Stimulated activated CD4-positive, alpha-beta T cell treated with anti-CD3 and anti-CD28 coated beads, Interleukin-4, amount 100 ng/mL, for 24 hours (primary cell): ENCODE results near the gene GRHL1.
"Not testable (repeated sequence)": the region's sequence is repeated elsewhere in the genome, so short reads cannot be mapped to it uniquely, and the experiment has no call there.

Experiments used
- DNase-seq: peaks from one replicate; pipeline ENCODE4 v3.0.0-alpha.2; 2020

Gene GRHL1

DNA sequence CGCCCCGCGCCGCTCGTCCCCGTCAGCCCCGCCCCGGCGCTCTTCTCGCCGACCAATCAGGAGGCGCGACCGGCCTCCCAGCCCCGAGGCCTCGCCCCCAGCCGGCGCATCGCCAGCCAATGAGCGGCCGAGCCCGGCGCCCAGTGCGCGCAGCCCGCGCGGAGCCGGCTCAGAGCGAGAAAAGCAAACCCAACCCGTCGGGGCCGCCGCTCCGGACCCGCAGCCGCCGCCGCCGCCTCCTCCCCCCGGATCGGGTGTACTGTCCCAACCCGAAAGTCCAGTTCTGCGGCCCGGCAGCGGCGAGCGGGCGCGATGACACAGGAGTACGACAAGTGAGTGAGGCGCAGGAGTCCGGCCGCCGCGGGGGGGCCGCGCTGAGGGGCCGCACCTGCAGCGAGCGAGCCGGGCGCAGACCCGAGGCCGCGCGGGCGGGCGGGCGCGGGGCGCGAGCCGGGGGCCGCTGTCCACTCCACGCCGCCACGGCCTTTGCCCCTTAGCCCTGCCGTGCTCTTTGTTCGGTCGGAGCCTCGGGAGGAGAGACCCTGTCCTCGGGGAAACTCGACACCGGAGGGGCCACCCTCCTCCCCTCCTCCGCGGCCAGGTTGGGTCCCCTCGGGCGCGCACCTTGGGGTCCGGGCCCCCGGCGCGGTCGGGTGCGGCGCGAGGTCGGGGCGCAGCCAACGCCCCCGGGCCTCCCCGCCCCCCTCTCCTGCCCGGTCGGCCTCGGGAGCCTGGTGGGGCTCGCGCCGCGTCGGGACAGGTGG lies at the start of gene GRHL1:
Gene GRHL1 (plus strand): TSS at position 172 of the 764 bp plus-strand sequence. CDS start 141 bp downstream, at position 313.
- DNase-seq: peak; percentile 89

- DNase-seq: no peak
Observed at GRCh38 chr2:9905413-9905812, 46.1 kb upstream of the GRHL1 start.

DNA sequence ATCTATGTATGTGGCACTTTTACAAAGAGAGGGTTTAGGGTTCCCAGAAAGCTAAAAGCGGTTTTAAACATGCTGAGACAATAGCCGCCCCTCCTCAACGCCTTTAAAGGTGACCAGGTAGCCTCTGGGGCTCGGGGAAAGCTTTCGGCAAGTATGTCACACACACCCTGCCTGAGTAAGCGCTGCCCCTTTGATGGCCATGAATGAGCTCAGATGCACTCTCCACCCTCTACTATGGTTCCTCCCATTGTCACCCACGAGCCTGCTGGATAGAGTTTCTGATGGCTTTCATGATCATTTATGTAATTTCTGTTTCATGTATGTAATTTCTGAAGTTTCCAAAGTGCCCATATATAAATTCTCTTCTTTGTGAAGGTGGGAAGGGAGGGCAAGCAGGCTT lies 44.1 kb upstream of the GRHL1 start:
- no peak for DNase-seq

DNA sequence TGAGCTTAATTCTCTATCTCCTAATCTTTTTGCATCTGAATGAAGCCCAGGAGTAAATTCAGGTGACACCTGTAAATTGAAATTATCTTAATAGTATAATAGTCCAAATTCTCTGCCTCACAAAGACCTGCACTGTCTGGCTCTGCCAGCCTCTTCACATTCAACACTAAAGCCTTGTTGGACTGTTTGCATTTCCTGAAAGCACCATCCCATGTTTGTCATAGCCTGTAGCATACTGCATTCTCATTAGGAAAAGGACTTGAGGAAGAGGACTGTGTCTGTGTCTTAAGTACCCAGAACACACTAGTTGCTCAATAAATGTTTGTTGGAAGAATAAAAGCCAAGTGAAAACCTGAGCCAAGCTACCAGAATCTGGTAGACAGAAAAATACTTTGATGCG lies 42.9 kb upstream of the GRHL1 start:
- no peak for DNase-seq

GRCh38 chr2:9909106-9909505 lies 42.4 kb upstream of the GRHL1 start:
- DNase-seq: no peak

DNA sequence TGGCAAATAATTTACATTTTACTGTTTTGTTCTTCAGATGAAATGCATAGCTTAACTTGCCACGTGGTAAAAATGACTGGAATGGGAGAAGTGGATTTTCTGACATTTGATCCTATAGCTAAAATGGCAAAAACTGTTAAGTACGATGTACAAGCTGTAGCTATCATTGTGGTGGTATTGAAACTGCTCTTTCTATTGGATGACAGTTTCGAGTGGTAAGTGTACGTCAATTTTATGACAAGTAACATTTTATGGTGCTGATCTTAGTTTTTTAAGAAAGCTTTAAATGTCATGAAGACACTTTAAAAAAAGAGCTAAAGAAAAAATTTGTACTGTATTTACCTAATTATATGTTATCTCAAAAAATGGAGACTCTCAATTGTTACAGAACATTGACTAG lies 40.8 kb upstream of the GRHL1 start:
- DNase-seq: no peak

DNA sequence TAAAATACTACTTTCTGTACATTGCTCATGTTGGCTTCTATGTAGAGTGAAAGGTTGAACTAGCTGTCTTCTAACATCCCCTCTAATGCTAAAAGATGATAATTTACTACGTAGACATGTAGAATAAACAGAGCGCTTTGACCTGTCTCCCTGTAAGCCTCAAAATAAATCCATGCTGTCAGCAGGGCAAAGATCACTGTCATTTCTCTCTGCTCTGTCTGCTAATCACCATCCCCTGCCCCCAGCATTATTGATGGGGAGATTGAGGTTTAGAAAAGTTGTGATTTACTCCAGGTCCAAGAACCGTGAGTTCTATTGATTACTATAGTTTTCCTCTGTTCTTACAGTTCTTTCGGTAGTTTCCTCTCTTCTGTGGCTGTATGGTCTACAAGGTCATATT lies 39.0 kb upstream of the GRHL1 start:
- DNase-seq: no peak

GRCh38 chr2:9914384-9915065 lies 37.0 kb upstream of the GRHL1 start:
- peak; percentile 59 for DNase-seq

- DNase-seq: no peak
Observed at GRCh38 chr2:9918275-9918674, 33.2 kb upstream of the GRHL1 start.

DNA sequence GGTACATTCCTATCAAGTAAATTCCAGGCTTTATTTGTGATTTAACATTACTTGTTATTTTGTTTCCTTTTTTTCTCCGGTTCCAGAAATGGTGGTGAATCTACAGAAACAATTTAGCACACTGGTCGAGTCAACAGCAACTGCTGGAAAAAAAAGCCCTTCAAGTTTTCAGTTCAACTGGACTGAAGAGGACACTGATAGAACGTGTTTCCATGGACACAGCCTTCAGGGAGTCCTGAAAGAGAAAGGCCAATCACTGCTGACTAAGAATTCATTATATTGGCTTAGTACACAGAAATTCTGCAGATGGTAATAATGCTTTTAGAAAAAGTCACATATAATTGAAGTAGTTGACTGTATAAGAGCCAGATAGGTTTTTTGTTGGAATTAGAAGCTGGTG lies 32.0 kb upstream of the GRHL1 start:
- DNase-seq: no peak

- DNase-seq: not testable (repeated sequence)
Observed at GRCh38 chr2:9927020-9927419, 24.5 kb upstream of the GRHL1 start.

GRCh38 chr2:9937258-9937657 lies 14.2 kb upstream of the GRHL1 start:
- no peak for DNase-seq

DNA sequence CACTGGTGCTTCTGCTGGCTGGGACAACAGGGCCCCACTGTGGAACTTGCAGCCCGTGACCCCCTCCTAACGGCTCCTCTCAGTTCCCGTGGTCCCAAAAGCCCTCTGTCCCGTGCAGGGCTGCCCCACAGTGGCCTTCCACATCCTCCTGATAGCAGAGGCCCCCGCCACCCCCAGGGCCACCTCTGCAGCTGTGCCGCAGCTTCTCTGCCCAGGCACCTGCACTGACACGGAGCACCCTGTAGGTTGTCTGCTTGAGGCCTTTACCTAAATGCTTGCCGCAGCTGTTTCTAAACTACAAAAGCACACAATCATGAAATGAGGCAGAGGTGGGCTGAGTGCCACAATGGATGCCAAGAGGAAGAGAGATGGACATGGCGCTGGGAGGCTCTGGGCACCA lies 13.5 kb upstream of the GRHL1 start:
- DNase-seq: no peak

DNA sequence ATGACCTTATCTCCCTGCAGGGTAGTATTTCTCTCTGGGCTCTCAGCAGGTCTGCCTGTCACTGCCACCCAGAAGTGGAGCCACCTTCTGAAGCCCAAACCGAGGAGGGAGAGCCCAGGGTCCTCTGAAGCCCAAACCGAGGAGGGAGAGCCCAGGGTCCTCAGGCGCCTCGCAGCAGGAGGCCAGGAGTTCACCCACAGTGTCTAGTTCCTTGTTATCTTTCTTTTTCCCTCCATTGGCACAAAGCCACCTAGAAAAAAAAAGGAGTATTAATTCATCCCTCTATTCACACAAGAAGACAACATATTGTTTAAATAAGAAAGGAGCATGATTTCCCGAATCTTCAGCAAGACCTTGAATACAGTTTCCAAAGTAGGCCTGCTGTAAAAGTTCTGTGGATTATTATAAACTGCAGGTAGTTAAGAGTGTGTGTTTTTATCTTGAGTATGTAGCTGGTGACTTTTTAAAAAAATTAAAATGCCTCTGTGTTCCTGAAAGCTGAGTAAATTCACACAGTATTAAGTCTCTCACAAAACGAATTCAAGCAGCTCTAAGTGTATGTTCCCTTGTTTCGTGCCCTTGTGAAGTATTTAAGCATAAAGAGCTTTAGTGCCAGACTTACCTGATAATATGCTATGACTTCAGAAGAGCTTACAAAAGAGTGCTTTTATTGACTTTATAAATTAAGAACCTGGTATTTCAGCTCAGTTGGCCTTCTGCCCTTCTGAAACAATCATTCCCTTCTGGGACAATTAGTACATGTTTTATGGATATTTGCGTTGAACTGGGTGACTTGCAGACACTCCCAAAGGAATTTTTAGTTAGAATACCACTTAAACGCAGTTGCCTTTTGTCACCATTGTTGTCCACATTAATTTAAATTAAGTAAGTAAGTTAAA lies 11.7 kb upstream of the GRHL1 start:
- DNase-seq: no peak

DNA sequence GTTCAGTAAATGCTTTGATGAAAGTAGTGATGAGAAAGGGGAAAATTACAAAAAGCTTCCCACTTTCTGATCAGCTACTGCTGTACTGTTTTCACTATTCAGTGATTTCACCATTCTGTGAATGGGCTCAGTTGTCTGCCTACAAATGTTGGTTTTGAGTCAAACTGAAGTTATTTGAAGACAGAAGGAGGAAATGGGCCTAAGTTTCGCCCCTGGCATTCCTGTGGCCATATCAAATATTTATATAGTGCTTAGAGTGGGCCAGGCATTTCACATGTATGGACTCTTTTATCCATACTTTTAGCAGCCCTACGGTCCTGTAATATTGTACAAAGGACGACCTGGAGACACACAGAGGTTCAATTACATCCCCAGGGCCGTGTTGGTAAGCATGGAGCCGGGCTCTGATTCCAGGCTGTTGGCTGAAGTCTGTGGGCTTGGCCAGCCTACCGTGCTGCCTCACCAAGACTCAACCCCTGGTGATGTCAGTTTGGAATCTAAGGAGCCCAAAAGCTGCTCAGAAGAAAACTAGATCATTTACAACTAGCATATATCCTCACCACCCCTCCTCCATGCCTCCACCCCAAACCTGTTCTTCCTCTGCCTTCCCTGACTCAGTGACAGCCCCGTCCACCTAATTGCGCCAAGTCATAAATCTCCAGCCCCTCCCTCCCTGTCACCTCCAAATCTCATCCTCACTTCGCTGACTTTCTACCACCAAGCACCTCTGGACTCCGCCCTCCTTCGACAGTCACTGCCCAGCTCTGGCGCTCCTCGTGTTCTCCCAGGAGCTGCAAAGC lies 10.1 kb upstream of the GRHL1 start:
- no peak for DNase-seq

GRCh38 chr2:9941996-9942390 lies 9.5 kb upstream of the GRHL1 start:
- DNase-seq: no peak

DNA sequence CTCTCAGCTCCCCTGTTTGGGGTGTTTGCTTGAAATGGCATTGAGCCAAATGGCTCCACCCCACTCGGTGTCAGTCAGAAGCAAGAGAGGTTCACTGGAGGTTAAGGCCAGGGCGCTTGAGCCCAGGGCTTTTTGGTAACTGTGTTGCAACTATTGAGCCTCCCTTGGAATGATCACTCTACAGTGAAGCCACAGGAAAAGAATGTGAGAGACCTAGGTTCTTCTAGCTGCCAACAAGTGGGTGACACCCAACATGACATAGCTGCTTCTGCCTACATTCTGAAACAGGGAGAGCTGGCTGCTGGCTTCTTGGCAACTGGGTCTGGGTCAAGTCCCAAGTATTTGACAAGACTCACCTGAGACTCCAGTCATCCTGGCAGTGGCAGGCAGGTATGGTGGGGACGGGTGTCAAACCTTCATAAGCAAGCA lies 7.1 kb upstream of the GRHL1 start:
- DNase-seq: no peak

- DNase-seq: no peak
Observed at GRCh38 chr2:9945596-9945995, 5.9 kb upstream of the GRHL1 start.

GRCh38 chr2:9946076-9946475 lies 5.4 kb upstream of the GRHL1 start:
- DNase-seq: no peak

- DNase-seq: no peak
Observed at GRCh38 chr2:9946818-9947217, 4.7 kb upstream of the GRHL1 start.

DNA sequence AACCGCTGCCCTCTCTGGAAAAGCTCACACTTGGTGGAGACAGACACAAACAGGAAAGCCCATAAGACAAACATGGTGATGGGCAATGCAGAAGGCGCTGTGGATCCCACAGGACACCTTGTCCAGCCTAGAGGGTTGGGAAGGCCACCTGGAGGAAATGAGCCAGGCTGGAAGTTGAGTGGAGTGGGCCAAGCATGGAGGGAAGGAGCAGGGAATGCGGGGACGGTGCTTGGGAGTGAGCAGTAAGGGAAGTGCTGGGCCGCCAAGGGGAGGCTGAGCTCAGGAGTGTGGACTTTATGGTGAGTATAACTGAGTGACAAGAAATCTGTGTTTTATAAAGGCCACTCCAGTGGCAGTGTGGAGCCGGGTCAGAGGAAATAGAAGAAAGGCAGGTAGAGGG lies 2.8 kb upstream of the GRHL1 start:
- no peak for DNase-seq

- no peak for DNase-seq
Observed at GRCh38 chr2:9949239-9949991, 2.1 kb upstream of the GRHL1 start.
